Liver (tissue), 9 donors: ENCODE results near the gene ASPDH. TPM values are rescaled to one million over a fixed set of nuclear protein-coding genes. Genes with fewer than 3 reads are reported as not detected.

ENCODE experiments used
- DNase-seq: peaks from one replicate; pipeline ENCODE4 v3.0.0-alpha.2; 2017; ENCODE audit warnings: low spot score
- H3K27ac ChIP-seq, 2 donors: one replicate each; pipeline ENCODE4 v1.7.0; 2013; ENCODE audit warnings: inconsistent platforms in 2 of 2, low read length in 2 of 2, control low read depth in 1 of 2, low read depth in 1 of 2, mild to moderate bottlenecking in 1 of 2
- H3K27me3 ChIP-seq, 4 donors: one replicate each; pipeline versions ENCODE4 v1.6.1 to v1.7.0; 2013; ENCODE audit warnings: low read length in 3 of 4, inconsistent platforms in 1 of 4, mild to moderate bottlenecking in 1 of 4, moderate library complexity in 1 of 4; ENCODE audit not compliant: control insufficient read depth in 4 of 4, insufficient read depth in 4 of 4
- H3K36me3 ChIP-seq, 4 donors: one replicate each; pipeline versions ENCODE4 v1.6.1 to v1.7.0; 2013; ENCODE audit warnings: low read length in 3 of 4, mild to moderate bottlenecking in 3 of 4, low read depth in 1 of 4, moderate library complexity in 1 of 4; ENCODE audit not compliant: control insufficient read depth in 4 of 4, insufficient read depth in 3 of 4
- H3K4me1 ChIP-seq, 4 donors: one replicate each; pipeline versions ENCODE4 v1.6.1 to v1.7.0; 2013; ENCODE audit warnings: low read length in 3 of 4, mild to moderate bottlenecking in 3 of 4, moderate library complexity in 1 of 4; ENCODE audit not compliant: control insufficient read depth in 4 of 4, insufficient read depth in 4 of 4
- H3K4me3 ChIP-seq, 3 donors: one replicate each; pipeline versions ENCODE4 v1.6.1 to v1.7.0; 2013; ENCODE audit warnings: low read length in 3 of 3, control low read depth in 1 of 3, low read depth in 1 of 3, mild to moderate bottlenecking in 1 of 3
- H3K9ac ChIP-seq, 2 donors: one replicate each; pipeline ENCODE4 v1.7.0; 2013; ENCODE audit warnings: low read length in 2 of 2, mild to moderate bottlenecking in 2 of 2, moderate library complexity in 2 of 2, control low read depth in 1 of 2, low read depth in 1 of 2
- H3K9me3 ChIP-seq, 4 donors: one replicate each; pipeline versions ENCODE4 v1.6.1 to v1.7.0; 2013; ENCODE audit warnings: low read length in 3 of 4; ENCODE audit not compliant: control insufficient read depth in 4 of 4
- ATF3 ChIP-seq: IDR thresholded peaks from 2 replicates; pipeline ENCODE4 v1.6.1; 2016; ENCODE audit warnings: antibody characterized with exemption
- CTCF ChIP-seq: fragments of 150-350 bp; IDR thresholded peaks from 2 replicates; pipeline ENCODE4 v1.5.1; 2017; ENCODE audit warnings: improper control_type of control experiment, low read depth, low read length; ENCODE audit not compliant: missing input control
- EGR1 ChIP-seq, 2 donors: IDR thresholded peaks; 2 replicates each; pipeline ENCODE4 v1.6.1; 2016 to 2018; ENCODE audit warnings: antibody characterized with exemption in 2 of 2, low read depth in 2 of 2
- FOXA1 ChIP-seq: IDR thresholded peaks from 2 replicates; pipeline ENCODE4 v1.6.1; 2016; ENCODE audit warnings: antibody characterized with exemption
- FOXA2 ChIP-seq: IDR thresholded peaks from 2 replicates; pipeline ENCODE4 v1.6.1; 2016; ENCODE audit warnings: antibody characterized with exemption
- HNF4A ChIP-seq, 2 donors: conservative IDR thresholded peaks; 2 replicates each; pipeline ENCODE4 v1.6.1; 2016; ENCODE audit warnings: antibody characterized with exemption in 2 of 2, mild to moderate bottlenecking in 2 of 2
- HNF4G ChIP-seq: IDR thresholded peaks from 2 replicates; pipeline ENCODE4 v1.6.1; 2016; ENCODE audit warnings: antibody characterized with exemption
- JUND ChIP-seq, 2 donors: IDR thresholded peaks; 2 replicates each; pipeline ENCODE4 v1.6.1; 2016; ENCODE audit warnings: antibody characterized with exemption in 2 of 2
- NR2F2 ChIP-seq: IDR thresholded peaks from 2 replicates; pipeline ENCODE4 v1.6.1; 2016; ENCODE audit warnings: antibody characterized with exemption
- RAD21 ChIP-seq, 2 donors: IDR thresholded peaks; 2 replicates each; pipeline ENCODE4 v1.6.1; 2016; ENCODE audit warnings: antibody characterized with exemption in 2 of 2, mild to moderate bottlenecking in 2 of 2
- RXRA ChIP-seq, 2 donors: IDR thresholded peaks; 2 replicates each; pipeline ENCODE4 v1.6.1; 2017 to 2018; ENCODE audit warnings: antibody characterized with exemption in 2 of 2, mild to moderate bottlenecking in 1 of 2
- SP1 ChIP-seq: IDR thresholded peaks from 2 replicates; pipeline ENCODE4 v1.6.1; 2018; ENCODE audit warnings: antibody characterized with exemption, mild to moderate bottlenecking
- TAF1 ChIP-seq: conservative IDR thresholded peaks from 2 replicates; pipeline ENCODE4 v1.6.1; 2016; ENCODE audit warnings: antibody characterized with exemption, mild to moderate bottlenecking
- WGBS: extraction: QIAGEN DNeasy Blood & Tissue Kit; methylation state at CpG from one replicate; pipeline ENCODE4 v1.1.7; 2013; 5-methylcytosine and 5-hydroxymethylcytosine counted together
- polyA plus RNA-seq, 2 donors: library from polyadenylated mRNA; stranded (reverse) in 1 of 2; unstranded in 1 of 2; fragments of 200-250 nt in 1 of 2; fragments of >200 nt in 1 of 2; fragmentation: Nextera tagmentation in 1 of 2; extraction: Ambion mirVana in 1 of 2; gene quantifications; one replicate each; pipeline versions ENCODE4 v1.2.1 to v1.2.3, GENCODE V29; 2013 to 2015
- total RNA-seq, 2 donors: library from RNA; depleted of rRNA; stranded (reverse); fragments of >200 nt; gene quantifications; one replicate each; pipeline ENCODE4 v1.2.3, GENCODE V29; 2014
- TF ChIP-seq, protein P1 (sequence below): IDR thresholded peaks from 2 replicates; pipeline ENCODE4 v1.6.1; 2016; ENCODE audit warnings: antibody characterized with exemption
- TF ChIP-seq, protein P2 (sequence below): IDR thresholded peaks from 2 replicates; pipeline ENCODE4 v1.6.1; 2016; ENCODE audit warnings: antibody characterized with exemption
- TF ChIP-seq, protein P3 (sequence below): IDR thresholded peaks from 2 replicates; pipeline ENCODE4 v1.6.1; 2016; ENCODE audit warnings: antibody characterized with exemption, mild to moderate bottlenecking
- donor health status: healthy.
- donor health status: healthy.
- donor health status: healthy.
- donor health status: healthy.
- donor health status: healthy.

The ASPDH gene
- total and polyA plus RNA-seq, 4 donors = 7.3 to 82.0 (median 37.1) TPM

DNA sequence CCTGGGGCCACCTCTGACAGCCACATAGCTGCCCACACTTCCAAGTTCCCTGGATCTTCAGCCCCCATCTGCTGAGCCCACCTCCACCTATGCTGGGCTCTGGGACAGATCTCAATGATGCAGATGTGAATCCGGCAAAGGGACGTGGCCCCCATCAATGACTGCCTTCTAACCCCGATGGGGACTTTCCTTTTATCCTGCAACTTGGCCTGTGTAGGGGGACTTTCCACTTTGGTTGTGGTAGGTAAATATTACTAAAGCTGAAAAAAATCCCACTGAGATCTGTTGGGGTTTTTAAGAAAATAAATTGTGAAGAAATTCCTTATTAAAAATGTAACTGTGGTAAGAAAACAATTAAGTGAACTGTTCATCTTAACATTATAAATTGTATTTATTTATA is 20.8 kb upstream of the ASPDH start:
- Histone ChIP-seq H3K4me3 (no peak overlapping the region), H3K27me3 (no peaks in the 10 kb centered on the region), H3K36me3 (no peaks in the 10 kb centered on the region), H3K9me3 (peaks cover 0 to 6% (median 2%) of the 10 kb centered on the region in 4 donors), H3K27ac (no peak overlapping the region), H3K4me1 (no peaks in the 10 kb centered on the region), H3K9ac (no peak overlapping the region)
- WGBS = 79% methylated on average over 3 of the region's 3 CpGs
- TF ChIP-seq FOXA2 = no peak
- TF ChIP-seq, protein P1, sequence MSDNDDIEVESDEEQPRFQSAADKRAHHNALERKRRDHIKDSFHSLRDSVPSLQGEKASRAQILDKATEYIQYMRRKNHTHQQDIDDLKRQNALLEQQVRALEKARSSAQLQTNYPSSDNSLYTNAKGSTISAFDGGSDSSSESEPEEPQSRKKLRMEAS = no peak
- TF ChIP-seq JUND (IDR thresholded peaks at IDR 0.05) = no peak
- TF ChIP-seq RXRA (IDR thresholded peaks at IDR 0.05) = no peak
- TF ChIP-seq SP1 = no peak
- TF ChIP-seq NR2F2 = no peak
- no peak for TF ChIP-seq CTCF
- no peak for DNase-seq

- DNase-seq = no peak
- H3K36me3 ChIP-seq = no peaks in the 10 kb centered on the region
- WGBS = 85% methylated on average over 4 of the region's 4 CpGs
- no peaks in the 10 kb centered on the region for H3K4me1 ChIP-seq
- peaks cover 0 to 6% (median 0%) of the 10 kb centered on the region in 4 donors for H3K27me3 ChIP-seq
- H3K9me3 ChIP-seq = peaks cover 0 to 6% (median 2%) of the 10 kb centered on the region in 4 donors
- H3K4me3 ChIP-seq = no peak overlapping the region
- TF ChIP-seq JUND (IDR thresholded peaks at IDR 0.05) (no peak), HNF4G (no peak), CTCF (no peak), SP1 (no peak), ATF3 (no peak), EGR1 (IDR thresholded peaks at IDR 0.05; ENCODE audit: low read depth in 2 of 2) (no peak), TAF1 (no peak), RAD21 (IDR thresholded peaks at IDR 0.05) (no peak), FOXA1 (no peak), HNF4A (conservative IDR thresholded peaks at IDR 0.05) (no peak), FOXA2 (no peak)
- TF ChIP-seq, protein P1 = no peak
- TF ChIP-seq, protein P2, sequence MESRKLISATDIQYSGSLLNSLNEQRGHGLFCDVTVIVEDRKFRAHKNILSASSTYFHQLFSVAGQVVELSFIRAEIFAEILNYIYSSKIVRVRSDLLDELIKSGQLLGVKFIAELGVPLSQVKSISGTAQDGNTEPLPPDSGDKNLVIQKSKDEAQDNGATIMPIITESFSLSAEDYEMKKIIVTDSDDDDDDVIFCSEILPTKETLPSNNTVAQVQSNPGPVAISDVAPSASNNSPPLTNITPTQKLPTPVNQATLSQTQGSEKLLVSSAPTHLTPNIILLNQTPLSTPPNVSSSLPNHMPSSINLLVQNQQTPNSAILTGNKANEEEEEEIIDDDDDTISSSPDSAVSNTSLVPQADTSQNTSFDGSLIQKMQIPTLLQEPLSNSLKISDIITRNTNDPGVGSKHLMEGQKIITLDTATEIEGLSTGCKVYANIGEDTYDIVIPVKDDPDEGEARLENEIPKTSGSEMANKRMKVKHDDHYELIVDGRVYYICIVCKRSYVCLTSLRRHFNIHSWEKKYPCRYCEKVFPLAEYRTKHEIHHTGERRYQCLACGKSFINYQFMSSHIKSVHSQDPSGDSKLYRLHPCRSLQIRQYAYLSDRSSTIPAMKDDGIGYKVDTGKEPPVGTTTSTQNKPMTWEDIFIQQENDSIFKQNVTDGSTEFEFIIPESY = no peak
- TF ChIP-seq, protein P3, sequence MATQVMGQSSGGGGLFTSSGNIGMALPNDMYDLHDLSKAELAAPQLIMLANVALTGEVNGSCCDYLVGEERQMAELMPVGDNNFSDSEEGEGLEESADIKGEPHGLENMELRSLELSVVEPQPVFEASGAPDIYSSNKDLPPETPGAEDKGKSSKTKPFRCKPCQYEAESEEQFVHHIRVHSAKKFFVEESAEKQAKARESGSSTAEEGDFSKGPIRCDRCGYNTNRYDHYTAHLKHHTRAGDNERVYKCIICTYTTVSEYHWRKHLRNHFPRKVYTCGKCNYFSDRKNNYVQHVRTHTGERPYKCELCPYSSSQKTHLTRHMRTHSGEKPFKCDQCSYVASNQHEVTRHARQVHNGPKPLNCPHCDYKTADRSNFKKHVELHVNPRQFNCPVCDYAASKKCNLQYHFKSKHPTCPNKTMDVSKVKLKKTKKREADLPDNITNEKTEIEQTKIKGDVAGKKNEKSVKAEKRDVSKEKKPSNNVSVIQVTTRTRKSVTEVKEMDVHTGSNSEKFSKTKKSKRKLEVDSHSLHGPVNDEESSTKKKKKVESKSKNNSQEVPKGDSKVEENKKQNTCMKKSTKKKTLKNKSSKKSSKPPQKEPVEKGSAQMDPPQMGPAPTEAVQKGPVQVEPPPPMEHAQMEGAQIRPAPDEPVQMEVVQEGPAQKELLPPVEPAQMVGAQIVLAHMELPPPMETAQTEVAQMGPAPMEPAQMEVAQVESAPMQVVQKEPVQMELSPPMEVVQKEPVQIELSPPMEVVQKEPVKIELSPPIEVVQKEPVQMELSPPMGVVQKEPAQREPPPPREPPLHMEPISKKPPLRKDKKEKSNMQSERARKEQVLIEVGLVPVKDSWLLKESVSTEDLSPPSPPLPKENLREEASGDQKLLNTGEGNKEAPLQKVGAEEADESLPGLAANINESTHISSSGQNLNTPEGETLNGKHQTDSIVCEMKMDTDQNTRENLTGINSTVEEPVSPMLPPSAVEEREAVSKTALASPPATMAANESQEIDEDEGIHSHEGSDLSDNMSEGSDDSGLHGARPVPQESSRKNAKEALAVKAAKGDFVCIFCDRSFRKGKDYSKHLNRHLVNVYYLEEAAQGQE = no peak
- no peak overlapping the region for H3K9ac ChIP-seq
- no peak overlapping the region for H3K27ac ChIP-seq
Observed at GRCh38 chr19:50532952-50533351, 19.2 kb upstream of the ASPDH start.
